Trophoblast cell (in vitro differentiated cells and primary cell): ENCODE data around the gene GPR132.
A peak's percentile ranks its signal among the peaks of the same experiment; 100 is the strongest.
"Not testable (repeated sequence)": the region's sequence is repeated elsewhere in the genome, so short reads cannot be mapped to it uniquely, and the experiment has no call there.

Source experiments
- DNase-seq, 2 donors: peaks; one replicate each; pipeline ENCODE4 v3.0.0-alpha.2; 2016
- H2AFZ ChIP-seq: 2 replicates; pipeline ENCODE4 v1.6.1; 2013; ENCODE audit warnings: low read length, moderate library complexity, mild to moderate bottlenecking; ENCODE audit not compliant: insufficient read depth, poor library complexity
- H2AK5ac ChIP-seq: 2 replicates; pipeline ENCODE4 v1.6.1; 2013; ENCODE audit warnings: mild to moderate bottlenecking, low read length
- H2BK120ac ChIP-seq: 2 replicates; pipeline ENCODE4 v1.6.1; 2013; ENCODE audit warnings: low read length, mild to moderate bottlenecking, moderate library complexity; ENCODE audit not compliant: insufficient read depth, poor library complexity
- H2BK12ac ChIP-seq: 2 replicates; pipeline ENCODE4 v1.6.1; 2013; ENCODE audit warnings: mild to moderate bottlenecking, low read length, moderate library complexity
- H2BK5ac ChIP-seq: 2 replicates; pipeline ENCODE4 v1.6.1; 2013; ENCODE audit warnings: low read length, low read depth, moderate library complexity, mild to moderate bottlenecking; ENCODE audit not compliant: poor library complexity
- H3K14ac ChIP-seq: 2 replicates; pipeline ENCODE4 v1.6.1; 2013; ENCODE audit warnings: mild to moderate bottlenecking, low read length
- H3K18ac ChIP-seq: 2 replicates; pipeline ENCODE4 v1.6.1; 2013; ENCODE audit warnings: mild to moderate bottlenecking, low read length
- H3K23ac ChIP-seq: 2 replicates; pipeline ENCODE4 v1.6.1; 2013; ENCODE audit warnings: low read length
- H3K27ac ChIP-seq: 2 replicates; pipeline ENCODE4 v1.5.1; 2013; ENCODE audit warnings: low read depth, mild to moderate bottlenecking, inconsistent platforms, low read length, moderate library complexity
- H3K27me3 ChIP-seq: 2 replicates; pipeline ENCODE4 v1.6.1; 2013; ENCODE audit warnings: inconsistent platforms, mild to moderate bottlenecking, low read length, moderate library complexity; ENCODE audit not compliant: insufficient read depth
- H3K36me3 ChIP-seq, 2 experiments: 1 replicate in 1 of 2; 2 replicates in 1 of 2; pipeline ENCODE4 v1.6.1; 2013; ENCODE audit warnings: low read length in 2 of 2, mild to moderate bottlenecking in 2 of 2, moderate library complexity in 1 of 2; ENCODE audit not compliant: insufficient read depth in 2 of 2, control insufficient read depth in 1 of 2
- H3K4ac ChIP-seq: 2 replicates; pipeline ENCODE4 v1.6.1; 2013; ENCODE audit warnings: low read depth, mild to moderate bottlenecking, low read length, moderate library complexity
- H3K4me1 ChIP-seq, 2 experiments: 1 replicate in 1 of 2; 2 replicates in 1 of 2; pipeline ENCODE4 v1.6.1; 2013; ENCODE audit warnings: low read length in 2 of 2, mild to moderate bottlenecking in 2 of 2, moderate library complexity in 1 of 2; ENCODE audit not compliant: insufficient read depth in 2 of 2, control insufficient read depth in 1 of 2
- H3K4me2 ChIP-seq: 2 replicates; pipeline ENCODE4 v1.6.1; 2013; ENCODE audit warnings: inconsistent platforms, mild to moderate bottlenecking, low read length, moderate library complexity
- H3K4me3 ChIP-seq: 2 replicates; pipeline ENCODE4 v1.5.1; 2013; ENCODE audit warnings: mild to moderate bottlenecking, low read depth, low read length, inconsistent platforms
- H3K79me1 ChIP-seq: one replicate; pipeline ENCODE4 v1.6.1; 2013; ENCODE audit warnings: low read length
- H3K79me2 ChIP-seq: 2 replicates; pipeline ENCODE4 v1.6.1; 2013; ENCODE audit warnings: low read length, mild to moderate bottlenecking; ENCODE audit not compliant: control insufficient read depth, insufficient read depth, poor library complexity
- H3K9ac ChIP-seq: 2 replicates; pipeline ENCODE4 v1.6.1; 2013; ENCODE audit warnings: mild to moderate bottlenecking, low read length
- H3K9me3 ChIP-seq: 2 replicates; pipeline ENCODE4 v1.6.1; 2013; ENCODE audit warnings: low read depth, mild to moderate bottlenecking, control low read depth, inconsistent platforms, low read length; ENCODE audit not compliant: insufficient read depth
- H4K12ac ChIP-seq: 2 replicates; pipeline ENCODE4 v1.6.1; 2013; ENCODE audit warnings: low read depth, mild to moderate bottlenecking, low read length, moderate library complexity
- H4K8ac ChIP-seq: 2 replicates; pipeline ENCODE4 v1.6.1; 2013; ENCODE audit warnings: low read depth, mild to moderate bottlenecking, low read length, moderate library complexity
- H4K91ac ChIP-seq: one replicate; pipeline ENCODE4 v1.6.1; 2013; ENCODE audit warnings: low read depth, mild to moderate bottlenecking, low read length, moderate library complexity
- WGBS: extraction: QIAGEN DNeasy Blood & Tissue Kit; methylation state at CpG from one replicate; pipeline ENCODE4 v1.1.7; 2013; ENCODE audit warnings: missing lambda C conversion rate; ENCODE audit not compliant: insufficient read length, insufficient coverage; ENCODE audit errors: extremely low coverage; 5-methylcytosine and 5-hydroxymethylcytosine counted together

The GPR132 gene

GRCh38 chr14:105084741-105085571, 19.7 kb upstream of the GPR132 start:
- WGBS = no CpG with 5 or more reads among the region's 14 CpGs

GRCh38 chr14:105083926-105084685, 18.9 kb upstream of the GPR132 start:
- Histone ChIP-seq H2AK5ac (no peak overlapping the region), H3K79me2 (no peaks in the 10 kb centered on the region), H2BK120ac (no peak overlapping the region), H3K4me2 (no peak overlapping the region), H3K36me3 (no peaks in the 10 kb centered on the region), H4K8ac (no peak overlapping the region), H3K9ac (no peak overlapping the region), H3K27ac (no peak overlapping the region), H4K12ac (no peak overlapping the region), H4K91ac (no peak overlapping the region), H3K27me3 (no peaks in the 10 kb centered on the region), H3K9me3 (no peaks in the 10 kb centered on the region), H3K79me1 (peaks cover 15% of the 10 kb centered on the region), H3K4me1 (peaks cover 19 to 21% of the 10 kb centered on the region in 2 experiments), H3K4me3 (no peak overlapping the region), H2BK12ac (no peak overlapping the region), H3K4ac (no peak overlapping the region), H3K18ac (no peak overlapping the region), H2BK5ac (no peak overlapping the region), H2AFZ (no peak overlapping the region), H3K23ac (no peak overlapping the region), H3K14ac (no peak overlapping the region)
- WGBS = no CpG with 5 or more reads among the region's 4 CpGs
- DNase-seq = no peak

More at GRCh38 chr14:105084741-105085571, 19.7 kb upstream of the GPR132 start:
- Histone ChIP-seq H3K4me3 (no peak overlapping the region), H3K9ac (no peak overlapping the region), H3K4me2 (no peak overlapping the region), H3K79me2 (no peaks in the 10 kb centered on the region), H4K8ac (no peak overlapping the region), H3K9me3 (no peaks in the 10 kb centered on the region), H3K4ac (no peak overlapping the region), H2AK5ac (no peak overlapping the region), H4K12ac (no peak overlapping the region), H3K27ac (no peak overlapping the region), H3K23ac (no peak overlapping the region), H3K27me3 (no peaks in the 10 kb centered on the region), H3K36me3 (no peaks in the 10 kb centered on the region), H3K14ac (no peak overlapping the region), H2AFZ (no peak overlapping the region), H3K79me1 (peaks cover 15% of the 10 kb centered on the region), H2BK12ac (no peak overlapping the region), H2BK5ac (no peak overlapping the region), H3K18ac (no peak overlapping the region), H4K91ac (no peak overlapping the region), H2BK120ac (no peak overlapping the region), H3K4me1 (peaks cover 20 to 22% of the 10 kb centered on the region in 2 experiments)
- no peak for DNase-seq

GRCh38 chr14:105082703-105083102, 17.5 kb upstream of the GPR132 start:
- Histone ChIP-seq H3K9ac (no peak overlapping the region), H3K79me1 (peaks cover 8% of the 10 kb centered on the region), H2BK12ac (no peak overlapping the region), H3K4me1 (peaks cover 7 to 9% of the 10 kb centered on the region in 2 experiments), H2AK5ac (no peak overlapping the region), H3K36me3 (no peaks in the 10 kb centered on the region), H3K4me2 (no peak overlapping the region), H3K18ac (no peak overlapping the region), H3K27ac (no peak overlapping the region), H3K23ac (no peak overlapping the region), H2BK5ac (no peak overlapping the region), H4K91ac (no peak overlapping the region), H4K8ac (no peak overlapping the region), H3K9me3 (no peaks in the 10 kb centered on the region), H4K12ac (no peak overlapping the region), H2AFZ (no peak overlapping the region), H3K4me3 (no peak overlapping the region), H2BK120ac (no peak overlapping the region), H3K27me3 (no peaks in the 10 kb centered on the region), H3K4ac (no peak overlapping the region), H3K79me2 (no peaks in the 10 kb centered on the region), H3K14ac (no peak overlapping the region)
- DNase-seq = no peak
- WGBS = 100% methylated on average over 1 of the region's 1 CpG

DNA sequence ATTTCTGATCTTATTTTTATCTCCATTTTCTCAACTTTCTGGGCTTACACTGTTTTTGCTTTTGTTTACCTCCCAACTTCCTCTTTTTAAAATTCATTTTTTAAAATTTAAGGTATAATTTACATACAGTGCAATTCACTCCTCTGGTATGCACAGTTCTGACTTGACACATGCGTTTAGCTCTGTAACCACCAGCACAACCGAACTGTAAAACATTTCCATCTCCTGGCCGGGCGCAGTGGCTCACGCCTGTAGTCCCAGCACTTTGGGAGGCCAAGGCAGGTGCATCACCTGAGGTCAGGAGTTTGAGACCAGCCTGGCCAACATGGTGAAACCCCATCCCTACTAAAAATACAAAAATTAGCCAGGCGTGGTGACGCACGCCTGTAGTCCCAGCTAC, 16.2 kb upstream of the GPR132 start:
- not testable (repeated sequence) for H3K23ac ChIP-seq

More for the DNA sequence above, 16.2 kb upstream of the GPR132 start:
- not testable (repeated sequence) for H2BK12ac ChIP-seq, H3K9me3 ChIP-seq, H3K79me1 ChIP-seq, H3K4me2 ChIP-seq, H3K27me3 ChIP-seq, H4K91ac ChIP-seq, H4K12ac ChIP-seq, H3K79me2 ChIP-seq, H3K9ac ChIP-seq, H4K8ac ChIP-seq, H2BK120ac ChIP-seq, H3K27ac ChIP-seq, H3K36me3 ChIP-seq, H2AK5ac ChIP-seq, H2BK5ac ChIP-seq, H2AFZ ChIP-seq, H3K18ac ChIP-seq, H3K4me3 ChIP-seq, H3K4me1 ChIP-seq, H3K4ac ChIP-seq, H3K14ac ChIP-seq
- WGBS = no CpG with 5 or more reads among the region's 8 CpGs
- peak; percentile 65 to 79 for DNase-seq
